ENCODE measurements around the gene PKD2L1. TPM values are rescaled to one million over a fixed set of nuclear protein-coding genes. Genes with fewer than 3 reads are reported as not detected.

Gene PKD2L1
- total and polyA plus RNA-seq, 2 donors (not counting 1 experiment from before 2014, with no cell fraction given): 0.37 TPM; not detected in 1

- Histone ChIP-seq H2AFZ (ENCODE audit: insufficient read depth, low read depth, low read length, poor library complexity, severe bottlenecking) (no peak overlapping the region), H3K27ac (ENCODE audit: low read length in 2 of 2) (peak overlapping the region in 1 of 2 donors; percentile 4), H3K4me1 (ENCODE audit: control insufficient read depth in 2 of 2, insufficient read depth in 2 of 2, low read length in 2 of 2) (peaks cover 23 to 25% of the 10 kb centered on the region in 2 donors), H3K79me2 (ENCODE audit: control insufficient read depth, insufficient read depth, low read length) (peaks cover 56% of the 10 kb centered on the region), H4K20me1 (ENCODE audit: control insufficient read depth, insufficient read depth, low read length, poor library complexity, severe bottlenecking) (peaks cover 31% of the 10 kb centered on the region), H3K4me3 (ENCODE audit: control extremely low read depth in 1 of 5, extremely low read depth in 1 of 5, insufficient read depth in 1 of 5, low read depth in 2 of 5, low read length in 4 of 5) (peak overlapping the region in 3 of 5 experiments; percentile 15 to 100 (median 100)), H3K4me2 (replicated peaks; ENCODE audit: low read depth, low read length, poor library complexity, severe bottlenecking) (peak overlapping the region; percentile 85), H3K9ac (ENCODE audit: low read length) (peak overlapping the region; percentile 88), H3K36me3 (replicated peaks in 1 of 2; ENCODE audit: control extremely low read depth in 1 of 2, control insufficient read depth in 1 of 2, extremely low read depth in 1 of 2, insufficient read depth in 2 of 2, low read length in 1 of 2) (peaks cover 3 to 18% of the 10 kb centered on the region in 2 experiments), H3K27me3 (replicated peaks in 1 of 4; ENCODE audit: control extremely low read depth in 1 of 4, control insufficient read depth in 3 of 4, insufficient read depth in 4 of 4, low read length in 3 of 4) (no peaks in the 10 kb centered on the region), H3K9me3 (ENCODE audit: control extremely low read depth in 1 of 3, control insufficient read depth in 2 of 3, insufficient read depth in 1 of 3, low read length in 2 of 3) (no peaks in the 10 kb centered on the region)
- CTCF ChIA-PET: no interaction called here
- peak overlapping the region; percentile 83 for H3K4me3 Mint-ChIP-seq
- peaks cover 36% of the 10 kb centered on the region for H3K4me1 Mint-ChIP-seq
- H3K9me3 Mint-ChIP-seq (ENCODE audit: insufficient read depth): no peaks in the 10 kb centered on the region
- WGBS (ENCODE audit: insufficient coverage): 94% methylated on average over 13 of the region's 15 CpGs
- ATAC-seq (ENCODE audit: low read depth) (no peak), DNase-seq (no peak)
- H3K27me3 Mint-ChIP-seq: no peaks in the 10 kb centered on the region
- intact Hi-C loops (cut with micrococcal nuclease): no loop called here
- TF ChIP-seq, protein P1, sequence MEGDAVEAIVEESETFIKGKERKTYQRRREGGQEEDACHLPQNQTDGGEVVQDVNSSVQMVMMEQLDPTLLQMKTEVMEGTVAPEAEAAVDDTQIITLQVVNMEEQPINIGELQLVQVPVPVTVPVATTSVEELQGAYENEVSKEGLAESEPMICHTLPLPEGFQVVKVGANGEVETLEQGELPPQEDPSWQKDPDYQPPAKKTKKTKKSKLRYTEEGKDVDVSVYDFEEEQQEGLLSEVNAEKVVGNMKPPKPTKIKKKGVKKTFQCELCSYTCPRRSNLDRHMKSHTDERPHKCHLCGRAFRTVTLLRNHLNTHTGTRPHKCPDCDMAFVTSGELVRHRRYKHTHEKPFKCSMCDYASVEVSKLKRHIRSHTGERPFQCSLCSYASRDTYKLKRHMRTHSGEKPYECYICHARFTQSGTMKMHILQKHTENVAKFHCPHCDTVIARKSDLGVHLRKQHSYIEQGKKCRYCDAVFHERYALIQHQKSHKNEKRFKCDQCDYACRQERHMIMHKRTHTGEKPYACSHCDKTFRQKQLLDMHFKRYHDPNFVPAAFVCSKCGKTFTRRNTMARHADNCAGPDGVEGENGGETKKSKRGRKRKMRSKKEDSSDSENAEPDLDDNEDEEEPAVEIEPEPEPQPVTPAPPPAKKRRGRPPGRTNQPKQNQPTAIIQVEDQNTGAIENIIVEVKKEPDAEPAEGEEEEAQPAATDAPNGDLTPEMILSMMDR (IDR thresholded peaks at IDR 0.05): no peak
- TF ChIP-seq EZH2 (IDR thresholded peaks at IDR 0.05; ENCODE audit: borderline replicate concordance, insufficient read depth, low read depth, low read length, poor library complexity, severe bottlenecking): no peak
- POLR2A ChIA-PET: no interaction called here
- peak overlapping the region; percentile 77 for H3K27ac Mint-ChIP-seq
These were observed 64.1 kb downstream of the PKD2L1 start for GRCh38 chr10:100265821-100266485.

GRCh38 chr10:100254191-100254590 lies 75.8 kb downstream of the PKD2L1 start:
- no peak for DNase-seq
- no peak overlapping the region for H3K27ac Mint-ChIP-seq
- Histone ChIP-seq H3K9me3 (ENCODE audit: control extremely low read depth in 1 of 3, control insufficient read depth in 2 of 3, insufficient read depth in 1 of 3, low read length in 2 of 3) (no peaks in the 10 kb centered on the region), H3K4me3 (ENCODE audit: control extremely low read depth in 1 of 5, extremely low read depth in 1 of 5, insufficient read depth in 1 of 5, low read depth in 2 of 5, low read length in 4 of 5) (no peak overlapping the region), H3K79me2 (ENCODE audit: control insufficient read depth, insufficient read depth, low read length) (peaks cover 21% of the 10 kb centered on the region), H3K27me3 (replicated peaks in 1 of 4; ENCODE audit: control extremely low read depth in 1 of 4, control insufficient read depth in 3 of 4, insufficient read depth in 4 of 4, low read length in 3 of 4) (no peaks in the 10 kb centered on the region), H3K9ac (ENCODE audit: low read length) (no peak overlapping the region), H3K27ac (ENCODE audit: low read length in 2 of 2) (no peak overlapping the region), H2AFZ (ENCODE audit: insufficient read depth, low read depth, low read length, poor library complexity, severe bottlenecking) (no peak overlapping the region), H3K4me2 (replicated peaks; ENCODE audit: low read depth, low read length, poor library complexity, severe bottlenecking) (no peak overlapping the region), H3K36me3 (replicated peaks in 1 of 2; ENCODE audit: control extremely low read depth in 1 of 2, control insufficient read depth in 1 of 2, extremely low read depth in 1 of 2, insufficient read depth in 2 of 2, low read length in 1 of 2) (peaks cover 8 to 73% of the 10 kb centered on the region in 2 experiments), H4K20me1 (ENCODE audit: control insufficient read depth, insufficient read depth, low read length, poor library complexity, severe bottlenecking) (peaks cover 12% of the 10 kb centered on the region), H3K4me1 (ENCODE audit: control insufficient read depth in 2 of 2, insufficient read depth in 2 of 2, low read length in 2 of 2) (no peaks in the 10 kb centered on the region)
- no CpG with 5 or more reads among the region's 3 CpGs for WGBS (ENCODE audit: insufficient coverage)
- no peaks in the 10 kb centered on the region for H3K4me1 Mint-ChIP-seq
- H3K4me3 Mint-ChIP-seq: no peak overlapping the region
- TF ChIP-seq, protein P1 (IDR thresholded peaks at IDR 0.05): no peak
- TF ChIP-seq EZH2 (IDR thresholded peaks at IDR 0.05; ENCODE audit: borderline replicate concordance, insufficient read depth, low read depth, low read length, poor library complexity, severe bottlenecking): no peak
- H3K27me3 Mint-ChIP-seq: no peaks in the 10 kb centered on the region
- H3K9me3 Mint-ChIP-seq (ENCODE audit: insufficient read depth): no peaks in the 10 kb centered on the region
- no peak for ATAC-seq (ENCODE audit: low read depth)
- POLR2A ChIA-PET: no interaction called here
- intact Hi-C loops (cut with micrococcal nuclease): no loop called here
- CTCF ChIA-PET: interaction anchor here (1.1 kb wide), 1 partner anchor 16 kb away, joined by 3 read pairs; no protein-coding TSS in a partner anchor

All from B cell (primary cell).